Measurements from ENCODE around the gene ASCC1.
"Not testable (repeated sequence)": the region's sequence is repeated elsewhere in the genome, so short reads cannot be mapped to it uniquely, and the experiment has no call there.

ASCC1 gene

DNA sequence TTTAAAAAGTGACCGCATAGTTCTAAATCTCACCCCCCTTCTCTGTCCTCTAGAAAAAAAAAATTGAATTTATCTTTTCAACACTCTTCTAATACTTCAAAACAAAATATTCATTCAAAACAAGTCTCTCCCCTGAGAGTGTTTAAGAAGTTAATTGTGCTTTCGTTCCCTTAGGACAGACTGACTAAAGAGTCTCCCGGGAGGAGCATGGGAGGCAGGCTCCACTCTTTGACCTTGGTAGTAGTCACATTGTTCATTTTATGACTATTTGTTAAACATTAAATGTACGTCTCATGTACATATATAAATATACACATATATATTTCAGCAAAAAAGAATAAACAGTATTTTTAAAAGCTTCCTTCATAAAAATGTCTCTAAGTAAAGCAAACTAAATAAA lies 92.5 kb downstream of the ASCC1 start:
- DNase-seq = no peak

DNA sequence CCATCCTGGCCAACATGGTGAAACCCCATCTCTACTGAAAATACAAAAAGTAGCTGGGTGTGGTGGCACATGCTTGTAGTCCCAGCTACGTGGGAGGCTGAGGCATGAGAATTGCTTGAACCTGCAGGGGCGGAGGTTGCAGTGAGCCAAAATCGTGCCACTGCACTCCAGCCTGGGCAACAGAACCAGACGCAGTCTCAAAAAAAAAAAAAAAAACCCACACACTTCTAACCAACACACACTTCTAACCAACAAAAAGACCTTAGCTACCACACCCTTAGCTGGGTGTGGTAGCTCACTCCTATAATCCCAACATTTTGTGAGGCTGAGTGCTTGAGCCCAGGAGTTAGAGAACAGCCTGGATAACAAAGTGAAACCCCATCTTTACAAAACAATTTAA lies 93.9 kb downstream of the ASCC1 start:
- DNase-seq = no peak

DNA sequence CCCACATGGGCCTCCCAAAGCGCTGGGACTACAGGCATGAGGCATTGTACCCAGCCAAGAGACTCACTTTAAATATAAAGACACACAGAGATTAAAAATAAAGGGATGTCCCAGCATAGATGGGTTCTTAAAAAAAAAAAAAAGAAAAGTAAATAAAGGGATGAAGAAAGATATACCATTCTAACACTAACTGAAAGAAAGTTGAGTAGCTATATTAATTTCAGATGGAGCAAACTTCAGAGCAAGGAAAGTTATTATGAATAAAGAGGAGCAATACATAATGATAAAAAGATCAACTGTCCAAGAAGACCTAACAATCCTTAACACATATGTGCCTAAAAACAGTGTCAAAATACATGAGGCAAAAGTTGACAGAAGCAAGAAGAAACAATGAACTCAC lies 94.7 kb downstream of the ASCC1 start:
- no peak for DNase-seq

DNA sequence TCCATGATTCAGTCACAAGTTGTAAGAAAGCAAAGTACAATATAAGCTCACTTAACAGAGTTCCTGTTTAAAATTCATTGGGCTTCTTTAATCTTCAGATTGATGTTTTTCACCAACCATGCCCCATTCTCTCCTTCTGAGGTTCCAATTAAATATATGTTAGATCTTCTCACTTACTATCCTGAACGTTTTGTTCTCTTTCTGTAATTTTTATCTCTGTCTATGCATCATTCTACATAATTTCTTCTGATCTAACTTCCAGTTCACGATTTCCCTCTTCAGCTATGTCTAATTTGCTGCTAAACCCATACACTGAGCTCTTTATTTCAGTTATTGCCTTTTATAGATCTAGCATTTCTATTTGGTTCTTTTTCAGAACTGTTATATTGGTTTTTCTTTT lies 99.7 kb downstream of the ASCC1 start:
- DNase-seq = no peak

DNA sequence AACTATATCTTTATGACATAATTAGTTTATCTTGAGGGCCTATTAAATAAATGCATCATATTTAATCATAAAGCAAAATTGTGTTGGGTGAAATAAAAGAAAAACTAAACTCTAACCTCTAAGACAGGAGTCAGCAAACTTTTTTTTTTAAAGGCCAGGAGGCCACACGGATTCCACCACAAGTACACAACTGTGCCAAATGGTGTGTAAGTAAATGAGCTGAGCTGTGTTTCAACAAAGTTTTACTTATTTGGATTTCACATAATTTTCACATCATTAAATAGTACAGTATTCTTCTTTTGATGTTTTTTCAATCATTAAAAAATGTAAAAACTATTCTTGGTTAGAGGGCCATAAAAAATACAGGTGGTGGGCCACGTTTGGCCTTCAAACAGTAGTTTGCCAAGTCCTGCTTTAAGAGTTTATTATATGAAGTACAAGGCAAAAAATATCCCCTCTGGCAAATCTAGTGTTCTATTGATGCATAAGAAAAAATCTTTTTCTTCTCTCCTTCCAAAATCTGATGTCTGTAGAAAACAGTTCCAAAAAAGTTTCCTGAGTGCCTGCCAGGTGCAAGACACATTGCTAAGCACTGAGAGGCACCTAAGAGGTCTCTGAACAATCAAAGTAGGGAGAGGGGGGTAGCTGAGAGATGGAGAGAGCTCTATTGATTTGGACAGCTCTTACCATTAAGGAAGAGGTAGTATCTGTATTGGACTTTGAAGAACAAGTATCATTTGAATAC lies 101.2 kb downstream of the ASCC1 start:
- DNase-seq = no peak

DNA sequence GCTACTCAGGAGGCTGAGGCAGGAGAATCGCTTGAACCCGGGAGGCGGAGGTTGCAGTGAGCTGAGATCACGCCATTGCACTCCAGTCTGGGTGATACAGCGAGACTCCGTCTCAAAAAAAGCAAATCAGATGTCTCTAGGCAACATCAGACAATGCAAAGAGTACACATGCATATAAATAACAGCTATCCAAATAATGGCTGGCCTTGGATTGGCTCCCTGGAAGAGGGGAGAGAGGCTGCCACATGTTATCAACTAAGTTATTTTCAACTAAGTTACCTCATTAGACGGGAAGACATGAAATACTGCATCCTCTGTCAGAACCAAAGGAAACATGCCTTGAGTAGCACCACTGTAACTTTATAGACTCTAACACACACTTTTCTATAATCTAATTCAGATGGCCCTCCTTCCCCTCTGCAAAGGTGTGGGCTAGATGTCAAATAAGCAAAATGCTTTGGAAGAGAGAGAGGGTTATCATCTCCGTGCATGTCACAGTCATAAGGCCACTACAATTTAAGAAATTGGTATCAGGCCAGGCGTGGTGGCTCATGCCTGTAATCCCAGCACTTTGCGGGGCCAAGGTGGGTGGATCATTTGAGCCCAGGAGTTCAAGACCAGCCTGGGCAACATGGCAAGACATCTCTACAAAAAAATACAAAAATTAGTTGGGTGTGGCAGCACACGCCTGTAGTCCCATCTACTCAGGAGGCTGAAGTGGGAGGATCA lies 105.2 kb downstream of the ASCC1 start:
- DNase-seq = no peak

DNA sequence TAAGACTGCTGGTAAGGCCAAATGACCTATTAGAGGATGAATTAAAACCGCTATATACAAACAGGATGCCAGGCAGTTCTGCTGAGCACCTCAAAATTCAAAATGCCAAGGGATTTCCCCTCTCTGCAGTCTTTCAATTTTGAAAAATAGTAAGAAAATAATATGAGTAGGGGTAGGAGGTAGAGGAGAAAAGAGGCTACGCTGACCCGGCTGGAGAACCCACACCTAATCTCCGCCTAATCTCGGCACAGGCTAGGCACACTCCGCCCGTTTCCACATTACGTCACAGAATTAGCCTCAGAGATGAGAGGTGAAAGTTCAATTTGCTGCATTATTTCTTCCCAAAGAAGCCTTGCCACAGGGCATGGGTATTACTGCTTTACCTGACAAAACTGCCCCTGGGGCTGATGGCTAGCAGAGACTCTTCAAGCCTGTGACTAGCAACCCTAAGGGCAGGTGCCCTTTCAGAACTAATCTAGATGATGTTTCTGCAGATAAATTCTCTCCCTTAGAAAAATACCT lies 106.4 kb downstream of the ASCC1 start:
- no peak for DNase-seq

DNA sequence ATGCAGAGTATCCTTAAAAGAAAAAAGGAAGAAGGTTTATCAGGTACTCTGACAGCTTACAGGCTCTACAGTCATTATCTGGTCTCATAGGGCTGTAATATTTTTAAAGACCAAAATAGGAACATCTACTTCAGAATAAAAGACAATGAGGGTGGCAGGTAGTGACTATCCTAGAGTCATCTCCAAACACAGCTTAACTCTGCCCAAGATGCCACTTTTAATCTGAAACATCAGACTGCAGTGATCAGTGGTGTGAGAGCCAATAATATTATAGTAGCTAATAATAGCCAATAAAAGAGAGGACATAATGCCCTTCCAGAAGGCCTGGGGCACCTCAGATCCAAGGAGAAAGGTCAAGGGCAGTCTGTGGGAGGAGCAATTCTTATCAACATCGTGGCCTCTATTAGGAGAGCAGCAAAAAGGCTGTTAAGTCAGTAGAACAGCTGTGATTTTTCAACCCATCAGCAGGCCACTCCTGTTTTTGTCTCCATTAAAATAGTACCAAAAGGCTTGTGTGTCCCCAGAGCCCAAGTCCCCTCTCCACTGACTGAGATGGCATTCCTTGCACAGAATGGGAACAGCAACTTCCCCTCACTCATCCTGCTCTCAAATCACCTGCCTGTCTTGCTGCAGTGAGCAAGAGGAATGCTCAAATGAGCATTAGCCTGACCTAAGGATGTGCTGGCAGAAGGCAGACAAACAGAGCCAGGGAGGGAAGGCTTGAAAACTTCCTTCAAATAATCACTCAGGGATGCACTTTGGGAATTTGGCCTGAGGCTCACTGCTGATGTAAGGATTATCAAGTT lies 107.0 kb downstream of the ASCC1 start:
- no peak for DNase-seq

DNA sequence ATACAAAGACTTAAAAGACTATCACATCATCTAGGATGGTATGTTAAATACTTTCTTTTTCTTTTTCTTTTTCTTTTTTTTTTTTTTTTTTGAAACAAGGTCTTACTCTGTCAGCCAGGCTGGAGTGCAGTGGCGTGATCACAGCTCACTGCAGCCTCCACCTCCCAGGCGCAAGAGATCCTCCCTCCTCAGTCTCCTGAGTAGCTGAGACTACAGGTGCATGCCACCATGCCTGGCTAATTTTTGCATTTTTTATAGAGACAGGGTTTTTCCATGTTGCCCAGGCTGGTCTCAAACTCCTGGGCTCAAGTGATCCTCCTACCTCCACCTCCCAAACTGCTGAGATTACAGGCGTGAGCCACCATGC lies 108.1 kb downstream of the ASCC1 start:
- DNase-seq = not testable (repeated sequence)

DNA sequence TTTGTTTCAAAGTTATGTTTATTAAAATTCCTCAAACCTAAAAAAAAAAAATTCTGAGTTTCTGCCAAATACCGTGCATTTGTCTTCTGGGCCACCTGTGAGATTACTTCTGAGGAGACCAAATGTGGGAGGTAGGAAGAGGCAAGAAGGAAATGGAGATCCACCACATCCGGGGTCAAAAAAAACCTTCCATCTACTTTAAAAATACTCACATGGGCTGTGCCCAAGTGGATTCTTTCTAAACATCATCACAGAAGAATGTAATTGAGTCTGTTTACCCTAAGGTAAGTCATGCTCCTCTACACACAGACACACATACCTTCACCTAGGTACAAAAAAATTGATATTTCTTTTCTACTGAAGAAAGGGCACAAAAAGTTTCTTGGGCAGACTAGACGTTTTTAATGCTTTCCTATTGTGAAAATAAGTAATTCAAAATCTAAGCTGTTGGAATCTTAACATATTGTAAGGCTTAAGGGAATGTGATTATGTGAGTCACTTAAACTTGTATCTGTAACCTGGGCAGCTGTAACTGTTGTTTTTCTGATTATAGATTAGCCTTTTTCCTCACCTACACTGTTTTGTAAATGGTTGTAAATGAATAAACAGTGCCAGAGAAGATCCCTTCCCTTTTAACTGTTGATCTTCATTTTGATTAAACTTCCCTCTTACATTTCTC lies 108.6 kb downstream of the ASCC1 start:
- DNase-seq = no peak

DNA sequence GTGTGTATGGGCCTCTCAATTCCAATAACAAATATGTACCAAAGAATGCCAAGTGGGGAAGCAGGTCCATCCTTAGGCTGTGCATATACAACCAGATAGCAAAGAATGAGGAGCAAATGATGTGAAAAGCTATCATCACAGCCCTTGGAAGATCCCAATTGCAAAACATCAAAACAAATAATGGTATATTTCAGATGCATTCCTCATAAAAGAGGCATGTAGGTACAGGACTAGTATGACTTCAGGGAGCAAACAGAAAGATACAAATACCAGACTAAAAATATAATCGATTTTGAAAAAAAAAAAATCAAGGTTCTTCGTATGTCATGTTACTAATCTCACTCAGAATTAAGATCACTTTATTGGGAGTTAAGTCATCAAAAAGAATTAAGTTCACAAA lies 109.2 kb downstream of the ASCC1 start:
- no peak for DNase-seq

DNA sequence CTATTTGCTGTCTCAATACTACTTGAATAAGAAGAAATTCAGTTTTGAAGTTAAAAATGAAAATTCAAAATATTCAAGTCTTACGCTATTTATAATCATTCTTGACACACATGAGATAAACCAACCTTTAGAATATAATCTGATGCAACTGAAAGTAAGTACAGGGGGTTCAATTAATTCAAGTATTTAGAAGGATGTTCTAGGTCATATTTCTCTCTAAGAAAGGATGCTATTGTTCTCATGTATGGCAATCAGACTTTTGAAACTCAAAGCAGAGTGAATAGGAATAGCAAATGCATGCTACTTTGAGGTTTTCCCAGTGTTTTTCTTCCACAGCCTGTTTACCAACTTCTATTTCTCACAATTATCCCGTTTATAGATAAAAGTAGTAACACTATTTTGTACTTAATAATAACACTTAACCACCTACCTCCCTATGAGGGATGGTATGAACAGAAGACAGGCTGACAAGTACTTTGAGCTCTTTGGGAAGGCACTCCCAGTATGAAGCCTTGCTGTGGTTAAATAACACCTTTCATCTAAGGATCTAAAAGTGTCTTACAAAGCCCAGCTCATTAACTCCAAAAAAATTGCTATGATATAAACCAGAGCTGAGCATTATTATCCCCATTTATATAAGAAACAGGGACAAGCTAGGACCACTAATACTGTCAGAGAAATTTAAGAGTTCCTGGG lies 109.8 kb downstream of the ASCC1 start:
- DNase-seq = no peak

DNA sequence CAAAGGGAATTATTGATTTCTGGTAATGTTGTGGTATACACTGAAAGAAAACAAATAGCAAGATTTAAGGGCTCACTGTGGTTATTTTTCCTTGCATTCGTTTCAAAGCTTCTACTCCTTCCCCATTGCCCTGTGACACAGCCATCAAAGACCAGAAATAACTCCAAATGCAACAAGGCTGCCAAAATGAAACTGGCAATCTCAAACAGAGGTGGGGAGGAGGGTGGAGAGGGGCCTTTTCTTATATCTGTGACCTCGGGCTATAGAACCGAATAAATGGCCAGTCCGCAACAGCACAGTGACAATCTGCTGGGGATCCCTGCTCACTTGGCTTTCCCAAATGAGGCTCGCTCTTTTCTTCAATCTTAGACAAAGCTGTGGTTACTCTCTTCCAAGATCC lies 110.4 kb downstream of the ASCC1 start:
- DNase-seq = no peak

DNA sequence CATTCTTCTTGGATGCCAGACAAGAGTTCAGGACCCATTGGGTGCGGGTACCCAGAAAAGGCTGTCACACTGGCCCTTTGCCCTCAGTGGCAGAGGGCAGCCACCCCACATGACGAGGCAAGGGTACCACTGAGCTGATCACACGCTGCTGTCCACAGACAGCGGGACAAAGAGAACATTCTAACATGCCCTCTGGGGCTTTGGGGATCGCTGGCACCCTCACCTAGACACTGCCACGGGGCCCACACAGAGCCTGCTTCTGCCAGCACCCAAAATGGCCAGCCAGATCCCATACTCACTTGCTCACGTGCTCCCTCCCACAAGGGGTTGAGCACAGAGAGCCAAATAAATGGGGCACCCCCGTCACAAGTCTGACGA lies 111.0 kb downstream of the ASCC1 start:
- no peak for DNase-seq

DNA sequence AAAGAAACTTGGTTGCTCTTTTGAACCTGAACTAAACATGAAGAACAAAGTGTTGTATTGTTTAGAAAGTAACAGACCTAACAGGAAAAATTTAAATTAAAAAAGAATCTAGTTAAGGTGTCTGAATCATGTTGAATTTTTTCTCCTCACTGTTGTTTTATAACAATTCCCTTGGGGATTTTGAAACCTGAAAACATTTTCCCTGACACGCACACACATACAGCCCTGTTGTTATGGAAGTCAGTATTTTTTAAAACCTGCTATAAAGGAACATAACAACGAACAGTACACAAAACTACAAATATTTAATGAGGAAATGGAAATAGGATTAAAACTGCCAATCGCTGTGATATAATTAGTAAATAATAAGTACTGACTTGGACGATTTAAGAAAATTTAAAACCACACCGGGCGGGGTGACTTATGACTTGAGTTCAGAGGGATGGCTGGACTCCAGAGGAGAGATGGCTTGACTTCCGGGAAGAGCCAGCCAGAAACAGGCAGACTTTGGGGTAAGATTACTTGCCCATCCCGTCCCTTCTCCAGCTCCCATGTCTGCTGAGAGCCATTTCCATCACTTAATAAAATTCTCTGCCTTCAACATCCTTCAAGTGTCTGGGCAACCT lies 111.5 kb downstream of the ASCC1 start:
- no peak for DNase-seq

DNA sequence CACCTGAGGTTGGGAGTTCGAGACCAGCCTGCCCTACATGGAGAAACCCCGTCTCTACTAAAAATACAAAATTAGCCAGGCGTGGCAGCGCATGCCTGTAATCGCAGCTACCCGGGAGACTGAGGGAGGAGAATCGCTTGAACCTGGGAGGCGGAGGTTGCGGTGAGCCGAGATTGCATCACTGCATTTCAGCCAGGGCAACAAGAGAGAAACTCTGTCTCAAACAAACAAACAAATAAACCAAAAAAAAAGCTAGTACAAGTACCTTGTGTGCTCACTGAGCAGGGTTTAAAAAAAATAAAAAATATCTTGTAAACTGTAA lies 116.5 kb downstream of the ASCC1 start:
- no peak for DNase-seq

DNA sequence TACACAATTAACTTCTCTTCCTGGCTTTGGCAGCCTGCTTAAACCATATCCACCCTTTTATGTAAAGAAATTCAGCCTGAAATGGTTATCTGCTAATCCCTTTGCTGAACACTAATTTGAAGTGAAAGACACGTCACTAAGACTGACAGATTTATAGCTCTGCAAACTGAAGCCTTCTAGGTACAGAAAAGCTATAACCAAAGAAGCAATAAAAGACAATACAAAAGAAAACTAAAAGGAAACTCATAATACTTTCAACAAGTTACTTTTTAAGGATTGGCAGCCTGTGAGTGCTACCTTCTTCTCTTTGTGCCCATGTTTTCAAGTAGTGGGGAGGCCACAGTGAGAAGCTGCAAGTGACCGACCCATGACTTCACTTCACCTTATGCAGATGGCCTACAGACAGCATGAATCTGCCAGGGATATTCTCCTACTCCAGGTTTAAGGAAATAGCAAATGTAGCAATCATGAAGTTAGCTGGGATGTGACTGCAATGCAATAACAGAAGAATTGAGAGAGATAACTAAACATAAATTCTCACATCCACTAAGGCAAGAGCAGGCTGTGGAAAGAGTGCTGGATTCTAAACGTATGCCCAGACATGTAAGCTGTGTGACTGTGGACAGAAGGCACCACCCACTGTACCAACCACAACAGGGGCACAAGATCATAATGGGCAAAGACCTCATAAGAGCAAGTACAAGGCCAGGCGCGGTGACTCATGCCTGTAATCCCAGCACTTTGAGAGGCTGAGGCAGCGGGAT lies 117.1 kb downstream of the ASCC1 start:
- DNase-seq = no peak

DNA sequence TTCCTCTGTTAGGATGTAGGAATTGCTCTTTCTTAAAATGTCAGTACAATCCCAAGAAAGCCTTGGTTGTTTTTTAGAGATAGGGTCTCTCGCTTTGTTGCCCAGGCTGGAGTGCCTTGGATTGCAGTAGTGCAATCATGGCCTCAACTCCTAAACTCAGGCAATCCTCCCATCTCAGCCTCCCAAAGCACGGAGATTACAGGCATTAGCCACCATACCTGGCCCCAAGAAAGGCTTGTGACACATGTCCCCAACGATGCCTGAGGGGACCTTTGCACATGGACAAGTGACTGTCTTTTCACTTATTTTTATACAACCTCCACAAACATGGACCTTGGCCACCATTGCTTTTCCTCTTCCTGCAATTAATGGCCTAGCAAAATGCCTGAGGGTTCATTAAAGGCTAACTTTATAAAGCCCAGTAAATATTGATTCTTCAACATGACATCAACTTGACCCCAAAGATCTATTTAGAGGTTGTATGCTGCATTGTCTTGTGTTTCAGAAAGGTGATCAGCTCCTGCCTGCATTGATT lies 117.7 kb downstream of the ASCC1 start:
- DNase-seq = no peak

DNA sequence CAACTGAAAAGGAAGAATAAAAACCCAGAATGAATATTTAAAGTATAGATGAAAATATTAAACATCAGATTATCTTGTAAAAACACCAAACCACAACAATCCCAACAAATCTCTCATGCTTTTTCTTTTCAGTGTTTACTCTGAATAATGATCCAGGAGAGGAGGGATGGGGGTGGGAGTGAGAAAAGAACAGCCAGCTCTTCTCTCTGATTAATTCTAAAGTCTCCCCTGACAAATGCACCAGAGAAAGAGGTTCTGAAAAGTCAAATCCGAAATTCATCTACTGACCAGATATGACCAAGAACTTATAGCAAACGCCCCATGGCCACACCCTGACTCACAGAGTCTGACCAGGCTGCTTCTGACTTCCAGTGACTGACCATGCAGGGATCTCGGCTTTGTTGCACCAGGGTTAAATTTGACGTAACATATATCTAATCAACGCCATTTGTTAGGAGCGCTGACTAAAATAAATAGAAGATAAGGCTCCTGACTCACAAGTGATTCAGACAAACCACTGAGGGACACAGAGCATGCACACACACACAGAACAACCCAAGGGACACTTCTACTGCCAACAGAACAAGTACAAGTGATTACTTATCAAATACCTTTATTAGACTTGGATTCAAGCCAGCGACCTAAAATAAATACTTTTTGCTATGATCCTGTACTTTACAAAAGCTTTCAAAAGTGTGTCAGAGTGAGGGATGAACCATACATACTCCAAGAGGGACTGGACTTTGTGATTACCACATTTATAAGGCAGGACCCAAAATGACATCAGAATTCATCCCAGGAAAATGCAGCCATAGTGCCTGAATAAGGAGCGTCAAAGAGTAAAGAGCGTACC lies 118.4 kb downstream of the ASCC1 start:
- DNase-seq = peak; percentile 81

Data from DMS53 (cell line).